Urinary bladder (tissue), 4 donors: ENCODE data around the gene RANBP3L. TPM values are rescaled to one million over a fixed set of nuclear protein-coding genes. Genes with fewer than 3 reads are reported as not detected.
"Not testable (repeated sequence)": the region's sequence is repeated elsewhere in the genome, so short reads cannot be mapped to it uniquely, and the experiment has no call there.

Experiments
- DNase-seq: peaks from one replicate; pipeline ENCODE4 v3.0.0-alpha.2; 2015; ENCODE audit errors: extremely low spot score
- H3K27ac ChIP-seq: one replicate; pipeline ENCODE4 v1.5.1; 2013; ENCODE audit warnings: low read depth, mild to moderate bottlenecking, moderate library complexity
- H3K36me3 ChIP-seq: one replicate; pipeline ENCODE4 v1.6.1; 2013; ENCODE audit warnings: mild to moderate bottlenecking, moderate library complexity; ENCODE audit not compliant: insufficient read depth
- H3K4me1 ChIP-seq: one replicate; pipeline ENCODE4 v1.6.1; 2013; ENCODE audit warnings: mild to moderate bottlenecking, moderate library complexity; ENCODE audit not compliant: insufficient read depth
- H3K4me3 ChIP-seq: one replicate; pipeline ENCODE4 v1.5.1; 2013; ENCODE audit warnings: low read depth, low read length
- WGBS: extraction: QIAGEN DNeasy Blood & Tissue Kit; methylation state at CpG from one replicate; pipeline ENCODE4 v1.1.7; 2013; 5-methylcytosine and 5-hydroxymethylcytosine counted together
- polyA plus RNA-seq: library from polyadenylated mRNA; stranded (reverse); fragments of 200-250 nt; gene quantifications from one replicate; pipeline ENCODE4 v1.2.3, GENCODE V29; 2013
- total RNA-seq: library from RNA; depleted of rRNA; stranded (reverse); fragments of >200 nt; gene quantifications from one replicate; pipeline ENCODE4 v1.2.3, GENCODE V29; 2014
- donor health status: healthy with polysubstance abuse.
- donor health status: healthy.

Gene RANBP3L
- total and polyA plus RNA-seq, 2 donors, result 5.7 to 38.7 TPM

- Histone ChIP-seq H3K4me1 (no peaks in the 10 kb centered on the region), H3K27ac (no peak overlapping the region), H3K4me3 (no peak overlapping the region), H3K36me3 (no peaks in the 10 kb centered on the region)
- DNase-seq, result no peak
- 95% methylated on average over 7 of the region's 7 CpGs for WGBS
Observed at GRCh38 chr5:36228505-36228904, 73.2 kb downstream of the RANBP3L start.

DNA sequence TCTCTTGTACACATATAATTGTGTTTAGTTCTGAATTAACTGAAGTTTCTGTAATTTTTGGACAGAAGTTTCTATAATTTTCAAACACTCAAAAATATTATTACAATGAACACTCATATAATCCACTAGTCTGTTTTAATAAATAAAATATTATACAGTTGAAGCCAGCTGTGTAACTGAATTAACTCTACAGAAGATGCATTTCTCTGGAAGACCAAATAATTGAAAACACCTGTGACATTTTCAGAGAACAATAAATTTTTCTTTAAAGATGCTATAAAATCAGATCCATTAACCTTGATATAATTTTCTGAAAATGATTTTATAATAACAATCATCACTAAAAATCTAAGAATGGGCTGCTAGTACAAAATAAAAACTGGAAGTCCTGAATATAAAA, 74.7 kb downstream of the RANBP3L start:
- H3K4me3 ChIP-seq, result no peak overlapping the region
- no peak overlapping the region for H3K27ac ChIP-seq

DNA sequence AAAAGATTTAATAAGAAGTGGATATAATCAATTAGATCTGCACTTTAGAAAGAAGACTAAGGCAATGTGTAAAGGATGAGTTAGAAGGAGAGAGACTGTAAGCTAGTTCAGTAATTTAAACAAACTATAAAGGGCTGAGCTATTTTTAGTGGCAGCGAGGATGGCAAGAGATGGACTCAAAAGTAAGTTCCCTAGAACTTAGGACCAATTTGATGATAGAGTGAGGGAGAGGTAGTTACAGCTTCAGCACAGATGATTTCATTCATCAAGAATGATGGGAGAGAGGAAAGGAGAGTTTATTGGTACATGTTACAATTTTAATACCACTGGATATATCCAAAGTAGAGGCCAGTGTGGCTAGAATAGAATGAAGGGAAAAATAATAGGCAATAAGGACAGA, 79.1 kb downstream of the RANBP3L start:
- no peak overlapping the region for H3K27ac ChIP-seq
- WGBS, result 56% methylated on average over 1 of the region's 1 CpG

More for the DNA sequence above, 74.7 kb downstream of the RANBP3L start:
- DNase-seq, result no peak
- Histone ChIP-seq H3K36me3 (no peaks in the 10 kb centered on the region), H3K4me1 (no peaks in the 10 kb centered on the region)

DNA sequence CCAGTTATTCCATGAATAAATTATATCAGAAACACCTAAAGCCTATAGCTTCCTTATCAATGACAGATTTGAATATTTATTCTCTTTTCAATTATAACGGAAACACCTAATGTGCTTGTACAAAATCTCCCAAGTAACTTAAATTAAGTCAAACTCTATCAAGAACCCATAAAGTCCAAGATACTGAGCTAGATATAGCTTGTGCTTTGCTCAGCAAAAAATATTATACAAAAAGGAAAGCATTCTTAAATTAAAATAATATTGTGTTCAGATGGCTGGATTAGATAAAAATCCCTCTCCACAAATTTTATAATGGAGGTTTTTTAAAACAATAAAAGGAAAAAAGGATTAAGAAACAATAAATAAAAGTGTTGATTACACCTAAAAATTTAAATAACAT, 83.7 kb downstream of the RANBP3L start:
- DNase-seq, result no peak
- no peak overlapping the region for H3K27ac ChIP-seq
- no peak overlapping the region for H3K4me3 ChIP-seq
- 97% methylated on average over 1 of the region's 1 CpG for WGBS
- peaks cover 3% of the 10 kb centered on the region for H3K36me3 ChIP-seq
- no peaks in the 10 kb centered on the region for H3K4me1 ChIP-seq

More for the DNA sequence above, 79.1 kb downstream of the RANBP3L start:
- H3K4me1 ChIP-seq, result no peaks in the 10 kb centered on the region
- H3K36me3 ChIP-seq, result no peaks in the 10 kb centered on the region
- DNase-seq, result no peak
- H3K4me3 ChIP-seq, result no peak overlapping the region

- H3K4me1 ChIP-seq, result no peaks in the 10 kb centered on the region
- no peak overlapping the region for H3K4me3 ChIP-seq
- DNase-seq, result no peak
- peaks cover 5% of the 10 kb centered on the region for H3K36me3 ChIP-seq
- H3K27ac ChIP-seq, result no peak overlapping the region
- WGBS, result 84% methylated on average over 1 of the region's 1 CpG
Observed at GRCh38 chr5:36217567-36217966, 84.1 kb downstream of the RANBP3L start.

DNA sequence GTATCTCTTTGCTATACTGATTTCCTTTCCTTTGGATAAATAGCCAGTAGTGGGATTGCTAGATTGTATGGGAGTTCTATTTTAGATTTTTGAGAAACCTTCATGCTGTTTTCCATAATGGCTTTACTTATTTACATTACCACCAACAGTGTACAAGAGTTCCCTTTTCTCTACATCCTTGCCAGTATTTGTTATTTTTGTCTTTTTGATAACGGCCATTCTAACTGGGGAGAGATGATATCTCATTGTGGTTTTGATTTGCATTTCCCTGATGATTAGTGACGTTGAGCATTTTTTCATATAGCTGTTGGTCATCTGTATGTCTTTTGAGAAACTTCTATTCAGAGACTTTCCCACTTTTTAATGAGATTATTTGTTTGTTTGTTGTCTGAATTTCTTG, 85.8 kb downstream of the RANBP3L start:
- 60% methylated on average over 2 of the region's 2 CpGs for WGBS
- Histone ChIP-seq H3K4me3 (no peak overlapping the region), H3K36me3 (peaks cover 6% of the 10 kb centered on the region)

GRCh38 chr5:36214436-36214835, 87.3 kb downstream of the RANBP3L start:
- no peak for DNase-seq
- Histone ChIP-seq H3K36me3 (peaks cover 6% of the 10 kb centered on the region), H3K4me3 (no peak overlapping the region), H3K4me1 (no peaks in the 10 kb centered on the region), H3K27ac (no peak overlapping the region)
- 81% methylated on average over 3 of the region's 3 CpGs for WGBS

More for the DNA sequence above, 85.8 kb downstream of the RANBP3L start:
- no peak for DNase-seq
- H3K4me1 ChIP-seq, result no peaks in the 10 kb centered on the region
- no peak overlapping the region for H3K27ac ChIP-seq

- Histone ChIP-seq H3K4me3 (no peak overlapping the region), H3K36me3 (peaks cover 3% of the 10 kb centered on the region), H3K27ac (no peak overlapping the region), H3K4me1 (no peaks in the 10 kb centered on the region)
- DNase-seq, result no peak
- 86% methylated on average over 3 of the region's 3 CpGs for WGBS
Observed at GRCh38 chr5:36209664-36210063, 92.0 kb downstream of the RANBP3L start.

- DNase-seq, result no peak
- H3K36me3 ChIP-seq, result peaks cover 2% of the 10 kb centered on the region
- no peak overlapping the region for H3K27ac ChIP-seq
- H3K4me1 ChIP-seq, result no peaks in the 10 kb centered on the region
- H3K4me3 ChIP-seq, result no peak overlapping the region
- WGBS, result 87% methylated on average over 2 of the region's 2 CpGs
Observed at GRCh38 chr5:36208786-36209185, 92.9 kb downstream of the RANBP3L start.

GRCh38 chr5:36206913-36207312, 94.8 kb downstream of the RANBP3L start:
- no peaks in the 10 kb centered on the region for H3K36me3 ChIP-seq

DNA sequence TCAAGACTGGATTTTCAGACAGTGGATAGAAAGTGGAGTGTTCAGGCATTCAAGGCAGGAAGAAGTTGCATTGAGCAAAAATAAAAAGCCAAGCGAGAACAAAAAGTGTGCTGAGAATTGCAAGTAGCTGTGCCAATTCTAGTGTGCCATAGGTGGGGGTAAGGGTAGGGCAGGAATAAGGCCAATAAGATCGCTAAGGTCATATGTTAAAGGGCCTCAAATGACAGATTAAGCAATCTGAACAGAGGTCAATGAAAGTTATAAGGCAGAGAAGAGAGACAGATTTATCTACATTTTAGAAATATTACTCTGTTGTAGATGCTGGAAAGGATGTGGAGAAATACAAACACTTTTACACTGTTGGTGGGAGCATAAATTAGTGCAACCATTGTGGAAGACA, 96.4 kb downstream of the RANBP3L start:
- Histone ChIP-seq H3K27ac (no peak overlapping the region), H3K4me1 (no peaks in the 10 kb centered on the region), H3K4me3 (no peak overlapping the region), H3K36me3 (no peaks in the 10 kb centered on the region)
- DNase-seq, result no peak
- over 99% methylated on average over 2 of the region's 2 CpGs for WGBS

More at GRCh38 chr5:36206913-36207312, 94.8 kb downstream of the RANBP3L start:
- no peak overlapping the region for H3K27ac ChIP-seq
- no peak for DNase-seq
- no peak overlapping the region for H3K4me3 ChIP-seq
- H3K4me1 ChIP-seq, result no peaks in the 10 kb centered on the region

- Histone ChIP-seq H3K4me1 (no peaks in the 10 kb centered on the region), H3K4me3 (no peak overlapping the region), H3K36me3 (no peaks in the 10 kb centered on the region), H3K27ac (no peak overlapping the region)
- WGBS, result 59% methylated on average over 3 of the region's 3 CpGs
- no peak for DNase-seq
Observed at GRCh38 chr5:36202521-36202961, 99.2 kb downstream of the RANBP3L start.

DNA sequence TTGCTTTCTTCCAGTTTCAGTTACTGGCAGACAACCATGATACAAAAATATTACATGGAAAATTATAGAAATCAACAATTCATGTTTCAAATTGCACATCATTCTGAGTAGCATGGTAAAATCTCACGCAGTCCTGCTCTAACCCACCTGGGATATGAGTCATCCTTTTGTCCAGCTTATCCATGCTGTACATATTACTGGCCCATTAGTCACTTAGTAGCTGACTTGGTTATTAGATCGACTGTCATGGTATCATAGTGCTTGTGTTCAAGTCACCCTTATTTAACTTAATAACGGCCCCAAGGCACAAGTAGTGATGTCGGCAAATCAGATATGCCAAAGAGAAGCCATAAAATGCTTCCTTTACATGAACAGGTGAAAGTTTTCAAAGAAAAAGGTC, 101.2 kb downstream of the RANBP3L start:
- Histone ChIP-seq H3K36me3 (no peaks in the 10 kb centered on the region), H3K4me1 (no peaks in the 10 kb centered on the region), H3K4me3 (no peak overlapping the region), H3K27ac (no peak overlapping the region)
- DNase-seq, result no peak
- 84% methylated on average over 4 of the region's 4 CpGs for WGBS

- Histone ChIP-seq H3K4me3 (no peak overlapping the region), H3K27ac (no peak overlapping the region), H3K4me1 (no peaks in the 10 kb centered on the region), H3K36me3 (no peaks in the 10 kb centered on the region)
- 39% methylated on average over 2 of the region's 2 CpGs for WGBS
- DNase-seq, result no peak
Observed at GRCh38 chr5:36199620-36200019, 102.1 kb downstream of the RANBP3L start.

DNA sequence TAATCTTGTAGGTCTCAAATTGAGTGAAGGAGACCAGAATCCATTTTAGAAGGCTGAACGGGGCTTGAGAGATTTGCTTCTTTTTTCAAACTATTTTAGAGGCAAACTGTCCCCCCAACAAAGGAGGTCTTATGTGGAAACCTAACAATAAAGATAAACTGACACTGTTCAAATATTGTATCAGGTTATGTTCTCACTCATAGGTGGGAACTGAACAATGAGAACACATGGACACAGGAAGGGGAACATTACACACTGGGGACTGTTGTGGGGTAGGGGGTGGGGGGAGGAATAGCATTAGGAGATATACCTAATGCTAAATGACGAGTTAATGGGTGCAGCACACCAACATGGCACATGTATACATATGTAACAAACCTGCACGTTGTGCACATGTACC, 102.9 kb downstream of the RANBP3L start:
- H3K36me3 ChIP-seq, H3K4me1 ChIP-seq, H3K4me3 ChIP-seq, DNase-seq, H3K27ac ChIP-seq: not testable (repeated sequence)
- 96% methylated on average over 3 of the region's 3 CpGs for WGBS
